ENCODE data around the gene SLC4A4. TPM values are rescaled to one million over a fixed set of nuclear protein-coding genes. Genes with fewer than 3 reads are reported as not detected.

Gene SLC4A4
- total and polyA plus RNA-seq, 4 donors, result 3.0 to 36.7 (median 8.2) TPM

DNA sequence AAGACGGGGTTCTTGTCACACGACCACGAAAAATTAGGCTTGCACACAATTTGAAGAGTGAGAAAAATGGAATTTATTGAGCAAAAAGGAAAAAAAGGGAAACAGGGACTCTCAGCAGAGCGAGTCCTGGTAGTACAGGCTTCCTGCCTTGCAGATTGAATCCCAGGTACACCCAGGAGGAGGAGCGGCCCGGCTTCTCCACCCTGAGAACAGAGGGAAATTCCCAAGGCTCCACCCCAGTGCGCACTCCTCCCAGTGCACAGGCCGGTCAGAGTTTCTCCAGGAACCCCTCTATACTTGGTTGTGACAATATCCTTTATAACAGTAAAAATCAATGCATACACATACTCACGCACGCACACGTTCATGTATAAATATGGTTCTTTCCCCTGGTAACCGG, 22.0 kb downstream of the SLC4A4 start:
- DNase-seq (ENCODE audit: low spot score), result no peak
- H3K4me3 ChIP-seq (ENCODE audit: low read depth in 1 of 3, low read length in 3 of 3), result no peak overlapping the region
- WGBS, result 95% methylated on average over 12 of the region's 12 CpGs
- H3K4me1 ChIP-seq (ENCODE audit: control insufficient read depth in 4 of 4, insufficient read depth in 4 of 4, low read length in 3 of 4), result peaks cover 0 to 6% (median 2%) of the 10 kb centered on the region in 4 donors
- H3K9me3 ChIP-seq (ENCODE audit: control insufficient read depth in 4 of 4, low read length in 3 of 4), result no peaks in the 10 kb centered on the region
- H3K27ac ChIP-seq (ENCODE audit: low read depth in 1 of 2, low read length in 2 of 2), result no peak overlapping the region
- H3K27me3 ChIP-seq (ENCODE audit: control insufficient read depth in 4 of 4, insufficient read depth in 4 of 4, low read length in 3 of 4), result no peaks in the 10 kb centered on the region
- H3K9ac ChIP-seq (ENCODE audit: low read depth in 1 of 2, low read length in 2 of 2), result no peak overlapping the region
- H3K36me3 ChIP-seq (ENCODE audit: control insufficient read depth in 4 of 4, insufficient read depth in 3 of 4, low read depth in 1 of 4, low read length in 3 of 4), result no peaks in the 10 kb centered on the region
- TF ChIP-seq, protein P1, sequence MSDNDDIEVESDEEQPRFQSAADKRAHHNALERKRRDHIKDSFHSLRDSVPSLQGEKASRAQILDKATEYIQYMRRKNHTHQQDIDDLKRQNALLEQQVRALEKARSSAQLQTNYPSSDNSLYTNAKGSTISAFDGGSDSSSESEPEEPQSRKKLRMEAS (IDR thresholded peaks at IDR 0.05), result no peak
- TF ChIP-seq, protein P2, sequence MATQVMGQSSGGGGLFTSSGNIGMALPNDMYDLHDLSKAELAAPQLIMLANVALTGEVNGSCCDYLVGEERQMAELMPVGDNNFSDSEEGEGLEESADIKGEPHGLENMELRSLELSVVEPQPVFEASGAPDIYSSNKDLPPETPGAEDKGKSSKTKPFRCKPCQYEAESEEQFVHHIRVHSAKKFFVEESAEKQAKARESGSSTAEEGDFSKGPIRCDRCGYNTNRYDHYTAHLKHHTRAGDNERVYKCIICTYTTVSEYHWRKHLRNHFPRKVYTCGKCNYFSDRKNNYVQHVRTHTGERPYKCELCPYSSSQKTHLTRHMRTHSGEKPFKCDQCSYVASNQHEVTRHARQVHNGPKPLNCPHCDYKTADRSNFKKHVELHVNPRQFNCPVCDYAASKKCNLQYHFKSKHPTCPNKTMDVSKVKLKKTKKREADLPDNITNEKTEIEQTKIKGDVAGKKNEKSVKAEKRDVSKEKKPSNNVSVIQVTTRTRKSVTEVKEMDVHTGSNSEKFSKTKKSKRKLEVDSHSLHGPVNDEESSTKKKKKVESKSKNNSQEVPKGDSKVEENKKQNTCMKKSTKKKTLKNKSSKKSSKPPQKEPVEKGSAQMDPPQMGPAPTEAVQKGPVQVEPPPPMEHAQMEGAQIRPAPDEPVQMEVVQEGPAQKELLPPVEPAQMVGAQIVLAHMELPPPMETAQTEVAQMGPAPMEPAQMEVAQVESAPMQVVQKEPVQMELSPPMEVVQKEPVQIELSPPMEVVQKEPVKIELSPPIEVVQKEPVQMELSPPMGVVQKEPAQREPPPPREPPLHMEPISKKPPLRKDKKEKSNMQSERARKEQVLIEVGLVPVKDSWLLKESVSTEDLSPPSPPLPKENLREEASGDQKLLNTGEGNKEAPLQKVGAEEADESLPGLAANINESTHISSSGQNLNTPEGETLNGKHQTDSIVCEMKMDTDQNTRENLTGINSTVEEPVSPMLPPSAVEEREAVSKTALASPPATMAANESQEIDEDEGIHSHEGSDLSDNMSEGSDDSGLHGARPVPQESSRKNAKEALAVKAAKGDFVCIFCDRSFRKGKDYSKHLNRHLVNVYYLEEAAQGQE (IDR thresholded peaks at IDR 0.05), result no peak
- TF ChIP-seq ZBTB33 (IDR thresholded peaks at IDR 0.05), result no peak
- TF ChIP-seq EGR1 (IDR thresholded peaks at IDR 0.05; ENCODE audit: low read depth in 2 of 2), result no peak
- no peak for TF ChIP-seq HNF4A (conservative IDR thresholded peaks at IDR 0.05)
- TF ChIP-seq FOXA1 (IDR thresholded peaks at IDR 0.05), result no peak
- TF ChIP-seq HNF4G (IDR thresholded peaks at IDR 0.05), result no peak
- TF ChIP-seq, protein P3, sequence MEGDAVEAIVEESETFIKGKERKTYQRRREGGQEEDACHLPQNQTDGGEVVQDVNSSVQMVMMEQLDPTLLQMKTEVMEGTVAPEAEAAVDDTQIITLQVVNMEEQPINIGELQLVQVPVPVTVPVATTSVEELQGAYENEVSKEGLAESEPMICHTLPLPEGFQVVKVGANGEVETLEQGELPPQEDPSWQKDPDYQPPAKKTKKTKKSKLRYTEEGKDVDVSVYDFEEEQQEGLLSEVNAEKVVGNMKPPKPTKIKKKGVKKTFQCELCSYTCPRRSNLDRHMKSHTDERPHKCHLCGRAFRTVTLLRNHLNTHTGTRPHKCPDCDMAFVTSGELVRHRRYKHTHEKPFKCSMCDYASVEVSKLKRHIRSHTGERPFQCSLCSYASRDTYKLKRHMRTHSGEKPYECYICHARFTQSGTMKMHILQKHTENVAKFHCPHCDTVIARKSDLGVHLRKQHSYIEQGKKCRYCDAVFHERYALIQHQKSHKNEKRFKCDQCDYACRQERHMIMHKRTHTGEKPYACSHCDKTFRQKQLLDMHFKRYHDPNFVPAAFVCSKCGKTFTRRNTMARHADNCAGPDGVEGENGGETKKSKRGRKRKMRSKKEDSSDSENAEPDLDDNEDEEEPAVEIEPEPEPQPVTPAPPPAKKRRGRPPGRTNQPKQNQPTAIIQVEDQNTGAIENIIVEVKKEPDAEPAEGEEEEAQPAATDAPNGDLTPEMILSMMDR (IDR thresholded peaks at IDR 0.05; ENCODE audit: low read depth, low read length, missing input control), result no peak
- no peak for TF ChIP-seq RAD21 (IDR thresholded peaks at IDR 0.05)
- no peak for TF ChIP-seq GABPA (IDR thresholded peaks at IDR 0.05 in 1 of 2, conservative IDR thresholded peaks at IDR 0.05 in 1 of 2)
- no peak for TF ChIP-seq NR2F2 (IDR thresholded peaks at IDR 0.05)
- no peak for TF ChIP-seq TAF1 (conservative IDR thresholded peaks at IDR 0.05)
- no peak for TF ChIP-seq SP1 (IDR thresholded peaks at IDR 0.05)
- TF ChIP-seq ATF3 (IDR thresholded peaks at IDR 0.05), result no peak

GRCh38 chr4:71361476-71361875, 22.7 kb downstream of the SLC4A4 start:
- DNase-seq (ENCODE audit: low spot score), result no peak
- TF ChIP-seq EGR1 (IDR thresholded peaks at IDR 0.05; ENCODE audit: low read depth in 2 of 2) (no peak), YY1 (IDR thresholded peaks at IDR 0.05) (no peak), SP1 (IDR thresholded peaks at IDR 0.05) (no peak), JUND (IDR thresholded peaks at IDR 0.05) (no peak), FOXA2 (IDR thresholded peaks at IDR 0.05) (no peak), RAD21 (IDR thresholded peaks at IDR 0.05) (no peak), GABPA (IDR thresholded peaks at IDR 0.05 in 1 of 2, conservative IDR thresholded peaks at IDR 0.05 in 1 of 2) (no peak), HNF4G (IDR thresholded peaks at IDR 0.05) (no peak), RXRA (IDR thresholded peaks at IDR 0.05) (no peak), NR2F2 (IDR thresholded peaks at IDR 0.05) (no peak)
- TF ChIP-seq, protein P2 (IDR thresholded peaks at IDR 0.05), result no peak

More at GRCh38 chr4:71361476-71361875, 22.7 kb downstream of the SLC4A4 start:
- Histone ChIP-seq H3K9me3 (ENCODE audit: control insufficient read depth in 4 of 4, low read length in 3 of 4) (no peaks in the 10 kb centered on the region), H3K27me3 (ENCODE audit: control insufficient read depth in 4 of 4, insufficient read depth in 4 of 4, low read length in 3 of 4) (no peaks in the 10 kb centered on the region), H3K4me1 (ENCODE audit: control insufficient read depth in 4 of 4, insufficient read depth in 4 of 4, low read length in 3 of 4) (peaks cover 0 to 6% (median 2%) of the 10 kb centered on the region in 4 donors), H3K4me3 (ENCODE audit: low read depth in 1 of 3, low read length in 3 of 3) (no peak overlapping the region), H3K27ac (ENCODE audit: low read depth in 1 of 2, low read length in 2 of 2) (no peak overlapping the region), H3K9ac (ENCODE audit: low read depth in 1 of 2, low read length in 2 of 2) (no peak overlapping the region), H3K36me3 (ENCODE audit: control insufficient read depth in 4 of 4, insufficient read depth in 3 of 4, low read depth in 1 of 4, low read length in 3 of 4) (no peaks in the 10 kb centered on the region)

Measured in liver (tissue), 9 donors.